Keratinocyte (primary cell): ENCODE measurements around the gene NDUFS2. TPM values are rescaled to one million over a fixed set of nuclear protein-coding genes. Genes with fewer than 3 reads are reported as not detected.

ENCODE experiments used
- DNase-seq: peaks from one replicate; pipeline ENCODE4 v3.0.0-alpha.2; 2011; ENCODE audit warnings: low read depth, missing footprints, low spot score
- FAIRE-seq: peaks from 2 replicates; lab custom pipeline; 2011; peaks lifted over from hg19 to GRCh38; lab: Jason Lieb, UNC
- H2AFZ ChIP-seq: 2 replicates; pipeline ENCODE4 v1.6.0; 2012; ENCODE audit warnings: low read length, control low read depth, inconsistent platforms; ENCODE audit not compliant: control insufficient read depth
- H3K27ac ChIP-seq: 2 replicates; pipeline ENCODE4 v1.5.1; 2011; ENCODE audit warnings: low read length; ENCODE audit not compliant: control insufficient read depth, insufficient read depth
- H3K27me3 ChIP-seq: 3 replicates; pipeline ENCODE4 v1.6.0; 2011; ENCODE audit warnings: low read length; ENCODE audit not compliant: control insufficient read depth, insufficient read depth; ENCODE audit errors: extremely low read depth
- H3K36me3 ChIP-seq, 2 experiments: 2 replicates in 1 of 2; 3 replicates in 1 of 2; pipeline ENCODE4 v1.5.1; 2011; ENCODE audit warnings: low read length in 2 of 2, mild to moderate bottlenecking in 1 of 2; ENCODE audit not compliant: control insufficient read depth in 2 of 2, insufficient read depth in 2 of 2; ENCODE audit errors: extremely low read depth in 1 of 2
- H3K4me1 ChIP-seq: 3 replicates; pipeline ENCODE4 v1.5.1; 2011; ENCODE audit warnings: low read length; ENCODE audit not compliant: control insufficient read depth, insufficient read depth; ENCODE audit errors: extremely low read depth
- H3K4me2 ChIP-seq: 3 replicates; pipeline ENCODE4 v1.6.0; 2011; ENCODE audit warnings: low read depth, low read length; ENCODE audit not compliant: control insufficient read depth, insufficient read depth; ENCODE audit errors: extremely low read depth
- H3K4me3 ChIP-seq, 3 experiments: fragments of 200-600 bp in 1 of 3; sonication (generic) in 1 of 3; 2 replicates in 2 of 3; 3 replicates in 1 of 3; pipeline ENCODE4 v1.5.1; 2011 to 2016; ENCODE audit warnings: low read length in 3 of 3, mild to moderate bottlenecking in 3 of 3, control low read depth in 2 of 3, inconsistent platforms in 1 of 3, low read depth in 1 of 3, mixed read lengths in 1 of 3, mixed run types in 1 of 3, moderate library complexity in 1 of 3; ENCODE audit not compliant: control insufficient read depth in 2 of 3, insufficient read depth in 2 of 3; ENCODE audit errors: extremely low read depth in 1 of 3
- H3K79me2 ChIP-seq: 2 replicates; pipeline ENCODE4 v1.6.0; 2012; ENCODE audit warnings: low read length; ENCODE audit not compliant: control insufficient read depth, insufficient read depth
- H3K9ac ChIP-seq: 3 replicates; pipeline ENCODE4 v1.6.0; 2011; ENCODE audit warnings: low read length; ENCODE audit not compliant: control insufficient read depth, insufficient read depth; ENCODE audit errors: extremely low read depth
- H3K9me1 ChIP-seq: 3 replicates; pipeline ENCODE4 v1.6.0; 2011; ENCODE audit warnings: low read length; ENCODE audit not compliant: control insufficient read depth, insufficient read depth; ENCODE audit errors: extremely low read depth
- H3K9me3 ChIP-seq: 2 replicates; pipeline ENCODE4 v1.5.1; 2012; ENCODE audit warnings: low read depth, low read length; ENCODE audit not compliant: control insufficient read depth
- H4K20me1 ChIP-seq: 3 replicates; pipeline ENCODE4 v1.6.0; 2011; ENCODE audit warnings: low read length; ENCODE audit not compliant: control insufficient read depth, insufficient read depth; ENCODE audit errors: extremely low read depth
- EZH2 ChIP-seq: IDR thresholded peaks from one replicate; pipeline ENCODE4 v1.6.1; 2012; ENCODE audit warnings: inconsistent platforms, mild to moderate bottlenecking, low read length, moderate library complexity
- dilution Hi-C: fragments of 300-500 bp; cut with MboI; formaldehyde crosslinking; loops from one replicate; pipeline ENCODE4 v1.7.0; 2020; ENCODE audit warnings: low sequenced_read_pairs; ENCODE audit not compliant: extremely low pct_ligation_motif_present
- polyA plus RNA-seq, 5 experiments: library from polyadenylated mRNA; depleted of rRNA in 3 of 5; stranded (reverse) in 3 of 5; stranded (forward) in 1 of 5; unstranded in 1 of 5; fragments of >200 nt; gene quantifications; 1 replicate in 1 of 5; 2 replicates in 3 of 5; 3 replicates in 1 of 5; pipeline versions ENCODE4 v1.2.1 to v1.2.3, GENCODE V29; 2011 to 2012; ENCODE audit warnings: missing spikeins in 2 of 5, low read depth in 1 of 5, low replicate concordance in 1 of 5
- TF ChIP-seq, protein P1 (sequence below), 3 experiments: IDR thresholded peaks in 1 of 3; conservative IDR thresholded peaks in 1 of 3; optimal IDR thresholded peaks in 1 of 3; 2 replicates in 2 of 3; 3 replicates in 1 of 3; pipeline versions ENCODE3 to v1.5.1; 2011; ENCODE audit warnings: low read length in 3 of 3, mild to moderate bottlenecking in 3 of 3, moderate library complexity in 2 of 3, control low read depth in 1 of 3, inconsistent platforms in 1 of 3; ENCODE audit not compliant: insufficient read depth in 2 of 3; ENCODE audit errors: extremely low read depth in 1 of 3

Gene NDUFS2
- polyA plus RNA-seq, 1 donor (not counting 4 experiments of a cell fraction or from before 2014, with no cell fraction given), result 136 TPM

DNA sequence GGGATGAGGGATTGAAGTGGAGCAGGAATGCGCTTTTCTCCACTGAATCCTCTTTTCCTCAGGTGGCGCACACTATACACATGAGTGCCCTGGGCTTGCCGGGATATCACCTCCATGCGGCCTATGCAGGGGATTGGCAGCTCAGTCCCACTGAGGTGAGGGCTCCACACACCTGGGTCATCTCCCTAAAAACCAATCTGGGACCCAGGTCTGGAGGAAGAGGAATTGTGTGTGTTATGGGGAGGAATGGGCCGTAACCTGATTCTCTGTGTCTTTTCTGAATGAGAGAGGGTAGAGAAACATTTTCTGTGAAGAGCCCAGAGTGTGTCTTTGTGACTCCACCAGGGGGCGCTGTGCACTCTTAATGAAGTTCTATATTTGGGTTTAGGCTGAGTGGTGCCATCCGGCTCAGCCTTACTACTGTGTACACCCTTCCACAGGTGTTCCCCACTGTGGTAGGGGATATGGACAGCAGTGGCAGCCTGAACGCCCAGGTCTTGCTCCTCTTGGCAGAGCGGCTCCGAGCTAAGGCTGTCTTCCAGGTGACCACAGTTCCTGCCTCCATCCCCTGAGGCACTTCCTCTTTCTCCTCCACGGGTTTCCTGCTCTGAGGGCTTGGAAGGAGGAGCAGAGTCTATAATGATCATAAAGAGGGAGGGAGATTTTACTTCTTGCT lies 25.2 kb downstream of the NDUFS2 start:
- TF ChIP-seq, protein P1, sequence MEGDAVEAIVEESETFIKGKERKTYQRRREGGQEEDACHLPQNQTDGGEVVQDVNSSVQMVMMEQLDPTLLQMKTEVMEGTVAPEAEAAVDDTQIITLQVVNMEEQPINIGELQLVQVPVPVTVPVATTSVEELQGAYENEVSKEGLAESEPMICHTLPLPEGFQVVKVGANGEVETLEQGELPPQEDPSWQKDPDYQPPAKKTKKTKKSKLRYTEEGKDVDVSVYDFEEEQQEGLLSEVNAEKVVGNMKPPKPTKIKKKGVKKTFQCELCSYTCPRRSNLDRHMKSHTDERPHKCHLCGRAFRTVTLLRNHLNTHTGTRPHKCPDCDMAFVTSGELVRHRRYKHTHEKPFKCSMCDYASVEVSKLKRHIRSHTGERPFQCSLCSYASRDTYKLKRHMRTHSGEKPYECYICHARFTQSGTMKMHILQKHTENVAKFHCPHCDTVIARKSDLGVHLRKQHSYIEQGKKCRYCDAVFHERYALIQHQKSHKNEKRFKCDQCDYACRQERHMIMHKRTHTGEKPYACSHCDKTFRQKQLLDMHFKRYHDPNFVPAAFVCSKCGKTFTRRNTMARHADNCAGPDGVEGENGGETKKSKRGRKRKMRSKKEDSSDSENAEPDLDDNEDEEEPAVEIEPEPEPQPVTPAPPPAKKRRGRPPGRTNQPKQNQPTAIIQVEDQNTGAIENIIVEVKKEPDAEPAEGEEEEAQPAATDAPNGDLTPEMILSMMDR (optimal IDR thresholded peaks at IDR 0.05 in 1 of 3, IDR thresholded peaks at IDR 0.05 in 1 of 3, conservative IDR thresholded peaks at IDR 0.05 in 1 of 3; ENCODE audit: extremely low read depth in 1 of 3, insufficient read depth in 2 of 3, low read length in 3 of 3), result peak; percentile 77 to 90 (median 82)
- TF ChIP-seq EZH2, result no peak
- Histone ChIP-seq H3K79me2 (peaks cover 13% of the 10 kb centered on the region), H3K4me2 (peak overlapping the region; percentile 97), H3K9ac (peak overlapping the region; percentile 84), H3K4me3 (peak overlapping the region; percentile 88 to 97 (median 90)), H3K4me1 (peaks cover 19% of the 10 kb centered on the region), H3K9me1 (no peaks in the 10 kb centered on the region), H3K27ac (peak overlapping the region; percentile 42), H2AFZ (peak overlapping the region; percentile 60), H3K36me3 (peaks cover 12 to 17% of the 10 kb centered on the region in 2 experiments), H3K27me3 (no peaks in the 10 kb centered on the region), H3K9me3 (no peaks in the 10 kb centered on the region), H4K20me1 (no peaks in the 10 kb centered on the region)
- peak; percentile 48 for DNase-seq
- FAIRE-seq, result peak; percentile 72
- dilution Hi-C loops, result no loop called here

- TF ChIP-seq, protein P1 (optimal IDR thresholded peaks at IDR 0.05 in 1 of 3, IDR thresholded peaks at IDR 0.05 in 1 of 3, conservative IDR thresholded peaks at IDR 0.05 in 1 of 3; ENCODE audit: extremely low read depth in 1 of 3, insufficient read depth in 2 of 3, low read length in 3 of 3), result no peak
- no peak for TF ChIP-seq EZH2
- Histone ChIP-seq H3K79me2 (peaks cover 13% of the 10 kb centered on the region), H3K9me1 (no peaks in the 10 kb centered on the region), H4K20me1 (no peaks in the 10 kb centered on the region), H3K4me2 (peak overlapping the region; percentile 97), H3K9me3 (no peaks in the 10 kb centered on the region), H3K36me3 (peaks cover 12 to 17% of the 10 kb centered on the region in 2 experiments), H3K9ac (no peak overlapping the region), H3K27me3 (no peaks in the 10 kb centered on the region), H3K27ac (no peak overlapping the region), H3K4me3 (peak overlapping the region in 1 of 3 experiments; percentile 88), H3K4me1 (peaks cover 19% of the 10 kb centered on the region), H2AFZ (no peak overlapping the region)
- FAIRE-seq (no peak), DNase-seq (no peak)
- dilution Hi-C loops, result no loop called here
Measured at GRCh38 chr1:161228032-161228431, 25.9 kb downstream of the NDUFS2 start.
